IgD-negative memory B cell (primary cell): ENCODE data around the gene HSPB9. TPM values are rescaled to one million over a fixed set of nuclear protein-coding genes. Genes with fewer than 3 reads are reported as not detected.

Experiments used
- H3K27ac Mint-ChIP-seq, 3 donors: one replicate each; pipeline ENCODE4 v1.8.0; 2020 to 2022; ENCODE audit warnings: mild to moderate bottlenecking in 3 of 3, mixed read lengths in 3 of 3, moderate library complexity in 1 of 3
- H3K27me3 Mint-ChIP-seq: one replicate; pipeline ENCODE4 v1.8.0; 2021; ENCODE audit warnings: mixed read lengths
- H3K36me3 Mint-ChIP-seq: one replicate; pipeline ENCODE4 v1.8.0; 2020; ENCODE audit warnings: mild to moderate bottlenecking, mixed read lengths
- H3K4me1 Mint-ChIP-seq, 3 donors: one replicate each; pipeline ENCODE4 v1.8.0; 2020 to 2022; ENCODE audit warnings: mixed read lengths in 3 of 3, mild to moderate bottlenecking in 1 of 3
- H3K4me3 Mint-ChIP-seq, 4 donors: one replicate each; pipeline ENCODE4 v1.8.0; 2020 to 2022; ENCODE audit warnings: mild to moderate bottlenecking in 4 of 4, mixed read lengths in 4 of 4, moderate library complexity in 3 of 4
- H3K9me3 Mint-ChIP-seq, 3 donors: one replicate each; pipeline ENCODE4 v1.8.0; 2020 to 2021; ENCODE audit warnings: mixed read lengths in 3 of 3, mild to moderate bottlenecking in 1 of 3
- polyA plus RNA-seq: library from polyadenylated mRNA; unstranded; fragments of 300-500 nt; fragmentation: Illumina TruSeq; gene quantifications from one replicate; pipeline ENCODE4 v1.2.3, GENCODE V29; 2021

HSPB9 gene
- polyA plus RNA-seq, 1 donor from 2014 or later, result 0.15 TPM

DNA sequence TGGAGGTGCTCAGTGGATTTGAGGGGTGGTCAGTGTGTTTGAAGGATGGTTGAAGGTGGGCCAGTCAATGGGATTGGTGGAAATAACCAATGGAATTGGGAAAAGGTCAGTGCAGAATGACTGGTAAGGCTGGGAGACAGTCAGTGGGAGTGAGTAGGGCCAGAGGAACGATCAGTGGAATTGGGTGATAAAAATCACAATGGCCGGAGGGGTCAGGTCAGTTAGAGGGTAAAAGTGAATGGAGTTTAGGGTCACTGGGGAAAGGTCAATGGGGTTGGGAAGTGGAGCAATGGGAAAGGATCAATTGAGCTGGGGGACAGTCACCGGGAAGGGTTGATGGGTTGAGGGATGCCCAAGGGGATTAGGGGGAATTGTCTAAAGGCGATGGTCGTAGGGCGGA is 43.1 kb downstream of the HSPB9 start:
- H3K27me3 Mint-ChIP-seq, result no peaks in the 10 kb centered on the region
- no peaks in the 10 kb centered on the region for H3K9me3 Mint-ChIP-seq
- no peak overlapping the region for H3K27ac Mint-ChIP-seq
- peaks cover 3% of the 10 kb centered on the region for H3K36me3 Mint-ChIP-seq
- peaks cover 0 to 4% (median 0%) of the 10 kb centered on the region in 3 donors for H3K4me1 Mint-ChIP-seq
- H3K4me3 Mint-ChIP-seq, result no peak overlapping the region

DNA sequence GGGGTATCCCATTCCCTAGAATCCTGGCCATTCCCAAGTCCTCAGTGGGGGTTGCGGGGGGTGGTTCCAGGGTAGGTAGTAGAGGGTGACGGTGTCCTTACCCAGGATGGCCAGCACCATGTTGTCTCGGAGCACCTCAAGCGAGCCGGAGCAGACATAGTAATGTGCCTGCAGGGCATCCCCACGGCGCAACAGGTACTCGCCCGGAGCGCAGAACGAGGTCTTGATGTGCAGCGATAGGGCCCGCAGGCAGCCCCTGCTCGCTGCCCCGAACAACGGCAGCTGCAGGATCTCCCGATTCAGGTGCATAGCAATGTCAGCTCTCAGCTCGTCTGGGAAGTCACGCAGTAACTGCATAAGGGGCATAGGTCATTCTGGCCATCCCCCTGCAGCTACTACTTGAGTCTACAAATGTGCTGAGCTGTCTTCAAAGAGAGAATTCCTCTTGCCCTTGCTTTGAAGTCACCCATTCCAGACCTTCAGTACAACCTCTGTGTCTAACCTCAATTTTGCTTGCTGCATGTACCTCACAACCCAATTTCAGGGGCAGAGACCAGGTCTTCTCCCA is 43.7 kb downstream of the HSPB9 start:
- Mint-ChIP-seq H3K27ac (no peak overlapping the region), H3K27me3 (no peaks in the 10 kb centered on the region), H3K9me3 (no peaks in the 10 kb centered on the region), H3K4me3 (no peak overlapping the region), H3K4me1 (peaks cover 0 to 4% (median 0%) of the 10 kb centered on the region in 3 donors), H3K36me3 (peaks cover 3% of the 10 kb centered on the region)

DNA sequence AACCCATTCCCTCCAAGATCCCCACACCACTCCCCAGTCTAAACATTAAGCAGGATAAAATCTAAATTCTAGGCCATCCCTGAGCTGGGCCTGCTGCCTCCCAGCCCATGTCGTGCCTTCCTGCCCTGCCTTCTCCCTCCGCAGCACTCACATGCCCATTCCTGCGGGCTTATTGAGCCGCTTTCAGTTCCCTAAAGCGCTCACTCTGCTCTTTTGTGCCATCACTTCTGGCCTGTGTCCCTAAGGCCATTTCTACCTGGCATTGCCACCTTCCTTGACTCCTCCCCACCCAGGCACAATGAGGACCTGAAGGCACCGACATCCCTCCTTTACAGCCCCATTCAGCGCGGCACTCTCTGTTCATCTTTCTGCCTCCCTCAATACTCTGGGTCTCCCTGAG is 45.2 kb downstream of the HSPB9 start:
- H3K4me3 Mint-ChIP-seq, result no peak overlapping the region
- H3K27ac Mint-ChIP-seq, result no peak overlapping the region

DNA sequence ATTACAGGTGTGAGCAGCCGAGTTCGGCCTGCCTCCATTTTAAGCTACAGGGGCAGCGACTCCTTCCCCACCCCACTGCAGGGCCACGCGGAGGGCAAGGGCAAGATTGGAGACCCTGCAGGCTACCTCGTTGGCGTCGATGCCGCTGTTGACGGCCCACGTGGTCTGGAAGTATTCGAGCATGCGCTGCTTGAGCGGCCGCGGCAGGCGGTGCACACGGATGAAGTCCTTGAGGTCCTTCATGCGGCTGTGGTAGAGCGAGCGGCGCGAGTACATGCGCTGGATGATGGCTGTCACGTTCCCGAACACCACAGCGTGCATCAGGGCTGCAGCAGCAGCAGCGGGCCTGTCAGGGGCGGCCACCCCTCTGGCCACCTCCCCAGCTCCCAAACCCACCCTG is 46.7 kb downstream of the HSPB9 start:
- H3K4me1 Mint-ChIP-seq, result no peaks in the 10 kb centered on the region

More for the DNA sequence above, 45.2 kb downstream of the HSPB9 start:
- Mint-ChIP-seq H3K9me3 (no peaks in the 10 kb centered on the region), H3K27me3 (no peaks in the 10 kb centered on the region), H3K36me3 (peaks cover 3% of the 10 kb centered on the region), H3K4me1 (no peaks in the 10 kb centered on the region)

DNA sequence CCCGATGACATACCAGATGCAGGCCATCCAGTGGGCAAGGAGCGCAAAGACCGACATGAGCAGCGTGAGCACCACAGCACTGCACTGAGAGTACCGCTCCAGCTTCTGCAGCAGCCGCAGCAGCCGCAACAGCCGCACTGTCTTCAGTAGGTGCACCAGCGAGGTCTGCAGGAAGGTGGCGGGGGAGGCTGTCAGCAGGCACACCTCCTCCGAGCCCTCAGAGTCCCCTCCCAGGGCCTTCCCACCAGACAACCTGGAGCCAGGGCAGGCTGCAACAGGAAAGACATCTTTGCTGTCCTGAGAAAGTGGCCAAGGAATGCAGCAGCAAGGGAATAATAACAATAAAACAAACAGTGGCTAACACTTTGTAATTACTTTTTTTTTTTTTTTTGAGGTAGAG is 49.2 kb downstream of the HSPB9 start:
- H3K9me3 Mint-ChIP-seq, result no peaks in the 10 kb centered on the region
- peaks cover 3% of the 10 kb centered on the region for H3K36me3 Mint-ChIP-seq
- no peak overlapping the region for H3K27ac Mint-ChIP-seq
- H3K4me3 Mint-ChIP-seq, result no peak overlapping the region
- peaks cover 1% of the 10 kb centered on the region for H3K27me3 Mint-ChIP-seq
- no peaks in the 10 kb centered on the region for H3K4me1 Mint-ChIP-seq

More for the DNA sequence above, 46.7 kb downstream of the HSPB9 start:
- H3K27ac Mint-ChIP-seq, result peak overlapping the region in 1 of 3 donors; percentile 62
- peaks cover 3% of the 10 kb centered on the region for H3K36me3 Mint-ChIP-seq
- H3K4me3 Mint-ChIP-seq, result no peak overlapping the region
- no peaks in the 10 kb centered on the region for H3K9me3 Mint-ChIP-seq
- H3K27me3 Mint-ChIP-seq, result no peaks in the 10 kb centered on the region

Other genes with a start within 250 kb of the HSPB9 start
- 52.9 TPM for gene ACLY, start 203.9 kb upstream of the HSPB9 start, polyA plus RNA-seq
- gene ODAD4, start 192.2 kb upstream of the HSPB9 start, polyA plus RNA-seq, result 0.10 TPM
- 53.0 TPM for gene CNP, start 156.0 kb upstream of the HSPB9 start, polyA plus RNA-seq
- 82.3 TPM for gene DNAJC7, start 105.4 kb upstream of the HSPB9 start, polyA plus RNA-seq
- gene NKIRAS2, start 102.7 kb upstream of the HSPB9 start, polyA plus RNA-seq, result 30.7 TPM
- 0.48 TPM for gene C17orf113, start 72.2 kb upstream of the HSPB9 start, polyA plus RNA-seq
- 0.09 TPM for gene ZNF385C, start 24.3 kb upstream of the HSPB9 start, polyA plus RNA-seq
- gene DHX58, start 10.1 kb upstream of the HSPB9 start, polyA plus RNA-seq, result 13.3 TPM
- 26.7 TPM for gene KAT2A, start 1.4 kb upstream of the HSPB9 start, polyA plus RNA-seq
- gene RAB5C, start 32.2 kb downstream of the HSPB9 start, polyA plus RNA-seq, result 86.8 TPM
- gene KCNH4, start 58.3 kb downstream of the HSPB9 start, polyA plus RNA-seq, result not detected
- not detected for gene HCRT, start 62.6 kb downstream of the HSPB9 start, polyA plus RNA-seq
- 24.3 TPM for gene GHDC, start 71.7 kb downstream of the HSPB9 start, polyA plus RNA-seq
- 60.4 TPM for gene STAT5B, start 153.6 kb downstream of the HSPB9 start, polyA plus RNA-seq
- gene STAT5A, start 165.7 kb downstream of the HSPB9 start, polyA plus RNA-seq, result 63.0 TPM